Measurements from ENCODE around the gene IRF2.

GRCh38 chr4:184434021-184434420 is 40.3 kb downstream of the IRF2 start:
- TF ChIP-seq CTCF (IDR thresholded peaks at IDR 0.05) (no peak), EZH2 (IDR thresholded peaks at IDR 0.05; ENCODE audit: borderline replicate concordance, insufficient read depth, low read depth, low read length, poor library complexity, severe bottlenecking) (no peak)
